Natural killer cell (primary cell): ENCODE results near the gene CHSY1. TPM values are rescaled to one million over a fixed set of nuclear protein-coding genes. Genes with fewer than 3 reads are reported as not detected.
"Not testable (repeated sequence)": the region's sequence is repeated elsewhere in the genome, so short reads cannot be mapped to it uniquely, and the experiment has no call there.

Source experiments
- ATAC-seq, 3 donors: fragments of 150-1000 bp in 2 of 3; fragments of 200-7000 bp in 1 of 3; cut with Tn5 transposase; 1 replicate in 1 of 3; 2 replicates in 2 of 3; pipeline ENCODE4 v1.10.0; 2021; ENCODE audit warnings: mild to moderate bottlenecking in 2 of 3, moderate library complexity in 2 of 3
- DNase-seq, 2 donors: peaks; one replicate each; pipeline versions ENCODE4 v3.0.0 to v3.0.0-alpha.2; 2013 to 2021; ENCODE audit warnings: mixed read lengths in 1 of 2
- H3K27ac ChIP-seq: one replicate; pipeline ENCODE4 v1.5.1; 2013; ENCODE audit warnings: mild to moderate bottlenecking, low read length
- H3K27me3 ChIP-seq: one replicate; pipeline ENCODE4 v1.6.1; 2013; ENCODE audit warnings: low read length; ENCODE audit not compliant: control insufficient read depth, insufficient read depth
- H3K36me3 ChIP-seq: one replicate; pipeline ENCODE4 v1.6.1; 2013; ENCODE audit warnings: low read length; ENCODE audit not compliant: control insufficient read depth, insufficient read depth
- H3K4me1 ChIP-seq: one replicate; pipeline ENCODE4 v1.6.1; 2013; ENCODE audit warnings: low read length; ENCODE audit not compliant: control insufficient read depth, insufficient read depth
- H3K4me3 ChIP-seq: one replicate; pipeline ENCODE4 v1.5.1; 2013; ENCODE audit warnings: low read length
- H3K9me3 ChIP-seq: one replicate; pipeline ENCODE4 v1.6.1; 2013; ENCODE audit warnings: low read length; ENCODE audit not compliant: control insufficient read depth, insufficient read depth
- H3K27ac Mint-ChIP-seq, 2 donors: one replicate each; pipeline ENCODE4 v1.8.0; 2022; ENCODE audit warnings: mild to moderate bottlenecking in 2 of 2, mixed read lengths in 2 of 2, moderate library complexity in 1 of 2
- H3K27me3 Mint-ChIP-seq, 2 donors: one replicate each; pipeline ENCODE4 v1.8.0; 2022; ENCODE audit warnings: low read depth in 2 of 2, mixed read lengths in 2 of 2
- H3K36me3 Mint-ChIP-seq: one replicate; pipeline ENCODE4 v1.8.0; 2022; ENCODE audit warnings: mixed read lengths
- H3K4me1 Mint-ChIP-seq, 2 donors: one replicate each; pipeline ENCODE4 v1.8.0; 2022; ENCODE audit warnings: mixed read lengths in 2 of 2
- H3K4me3 Mint-ChIP-seq: one replicate; pipeline ENCODE4 v1.8.0; 2022; ENCODE audit warnings: mild to moderate bottlenecking, moderate library complexity, mixed read lengths
- H3K9me3 Mint-ChIP-seq, 2 donors: one replicate each; pipeline ENCODE4 v1.8.0; 2022; ENCODE audit warnings: mixed read lengths in 2 of 2
- CTCF ChIP-seq: fragments of 200-600 bp; IDR thresholded peaks from one replicate; pipeline ENCODE4 v1.8.0; 2022; ENCODE audit warnings: antibody characterized with exemption
- WGBS: methylation state at CpG from one replicate; pipeline ENCODE4 v1.1.7; 2013; ENCODE audit warnings: missing lambda C conversion rate; ENCODE audit not compliant: insufficient coverage; 5-methylcytosine and 5-hydroxymethylcytosine counted together
- intact Hi-C: fragments of 100-400 bp; cut with micrococcal nuclease; formaldehyde crosslinking; loops from one replicate; pipeline ENCODE4 v1.14.2; 2022
- total RNA-seq, 4 donors: library from RNA; stranded (reverse); fragments of 120-200 nt in 1 of 4; gene quantifications; one replicate each; pipeline versions ENCODE4 v1.2.3 to v1.2.4, GENCODE V29; 2013 to 2022

CHSY1 gene
- total RNA-seq, 3 donors from 2014 or later (not counting 1 experiment from before 2014, with no cell fraction given): 21.1 to 32.5 (median 30.8) TPM

GRCh38 chr15:101219441-101219840, 32.4 kb downstream of the CHSY1 start:
- no peak overlapping the region for H3K27ac ChIP-seq
- TF ChIP-seq CTCF: no peak

GRCh38 chr15:101217446-101217845, 34.4 kb downstream of the CHSY1 start:
- TF ChIP-seq CTCF: no peak
- H3K27me3 ChIP-seq: no peaks in the 10 kb centered on the region
- ATAC-seq: no peak
- H3K4me3 Mint-ChIP-seq: no peak overlapping the region
- no peaks in the 10 kb centered on the region for H3K9me3 ChIP-seq
- intact Hi-C loops: no loop called here
- no peaks in the 10 kb centered on the region for H3K36me3 ChIP-seq
- no peaks in the 10 kb centered on the region for H3K36me3 Mint-ChIP-seq
- H3K9me3 Mint-ChIP-seq: no peaks in the 10 kb centered on the region
- H3K4me1 ChIP-seq: peaks cover 9% of the 10 kb centered on the region
- H3K27ac ChIP-seq: no peak overlapping the region
- no peak overlapping the region for H3K4me3 ChIP-seq
- peaks cover 73 to 77% of the 10 kb centered on the region in 2 donors for H3K4me1 Mint-ChIP-seq
- no peaks in the 10 kb centered on the region for H3K27me3 Mint-ChIP-seq
- 98% methylated on average over 5 of the region's 6 CpGs for whole genome bisulfite sequencing
- peak overlapping the region in 1 of 2 donors; percentile 24 for H3K27ac Mint-ChIP-seq
- DNase-seq: no peak

More at GRCh38 chr15:101219441-101219840, 32.4 kb downstream of the CHSY1 start:
- no peak overlapping the region for H3K4me3 ChIP-seq
- ATAC-seq (peak in 2 of 3 donors; percentile 24 to 68), DNase-seq (no peak)
- H3K4me1 ChIP-seq: peaks cover 9% of the 10 kb centered on the region
- WGBS: 82% methylated on average over 5 of the region's 6 CpGs
- H3K9me3 ChIP-seq: no peaks in the 10 kb centered on the region
- Mint-ChIP-seq H3K4me1 (peaks cover 73 to 74% of the 10 kb centered on the region in 2 donors), H3K27me3 (no peaks in the 10 kb centered on the region), H3K9me3 (no peaks in the 10 kb centered on the region), H3K4me3 (no peak overlapping the region), H3K36me3 (no peaks in the 10 kb centered on the region), H3K27ac (peak overlapping the region; percentile 7 to 80)
- no peaks in the 10 kb centered on the region for H3K36me3 ChIP-seq
- intact Hi-C loops: no loop called here
- no peaks in the 10 kb centered on the region for H3K27me3 ChIP-seq

- Mint-ChIP-seq H3K27ac (peak overlapping the region; percentile 19 to 24), H3K9me3 (no peaks in the 10 kb centered on the region), H3K36me3 (no peaks in the 10 kb centered on the region), H3K4me3 (no peak overlapping the region), H3K27me3 (no peaks in the 10 kb centered on the region), H3K4me1 (peaks cover 67 to 81% of the 10 kb centered on the region in 2 donors)
- WGBS: 99% methylated on average over 3 of the region's 3 CpGs
- no peak for DNase-seq
- peaks cover 9% of the 10 kb centered on the region for H3K4me1 ChIP-seq
- TF ChIP-seq CTCF: no peak
- intact Hi-C loops: no loop called here
- no peak overlapping the region for H3K4me3 ChIP-seq
- ATAC-seq: no peak
- no peak overlapping the region for H3K27ac ChIP-seq
- H3K9me3 ChIP-seq: no peaks in the 10 kb centered on the region
- H3K27me3 ChIP-seq: no peaks in the 10 kb centered on the region
- H3K36me3 ChIP-seq: no peaks in the 10 kb centered on the region
Observed at GRCh38 chr15:101216100-101216499, 35.7 kb downstream of the CHSY1 start.

GRCh38 chr15:101215681-101216080, 36.2 kb downstream of the CHSY1 start:
- H3K9me3 Mint-ChIP-seq: no peaks in the 10 kb centered on the region
- TF ChIP-seq CTCF: no peak
- H3K36me3 Mint-ChIP-seq: no peaks in the 10 kb centered on the region
- no peaks in the 10 kb centered on the region for H3K27me3 ChIP-seq
- WGBS: 81% methylated on average over 4 of the region's 4 CpGs
- intact Hi-C loops: no loop called here
- peaks cover 9% of the 10 kb centered on the region for H3K4me1 ChIP-seq
- H3K36me3 ChIP-seq: no peaks in the 10 kb centered on the region
- ATAC-seq (no peak), DNase-seq (no peak)
- peaks cover 62 to 80% of the 10 kb centered on the region in 2 donors for H3K4me1 Mint-ChIP-seq
- H3K4me3 ChIP-seq: no peak overlapping the region
- H3K27me3 Mint-ChIP-seq: no peaks in the 10 kb centered on the region
- no peak overlapping the region for H3K4me3 Mint-ChIP-seq
- peak overlapping the region; percentile 19 to 24 for H3K27ac Mint-ChIP-seq
- H3K27ac ChIP-seq: no peak overlapping the region
- H3K9me3 ChIP-seq: no peaks in the 10 kb centered on the region

GRCh38 chr15:101214435-101215097, 37.3 kb downstream of the CHSY1 start:
- Mint-ChIP-seq H3K27ac (peak overlapping the region in 1 of 2 donors; percentile 36), H3K4me1 (peaks cover 62 to 77% of the 10 kb centered on the region in 2 donors)
- H3K9me3 Mint-ChIP-seq, DNase-seq, intact Hi-C loops, H3K27ac ChIP-seq, H3K27me3 Mint-ChIP-seq, H3K36me3 Mint-ChIP-seq, H3K4me1 ChIP-seq, H3K4me3 Mint-ChIP-seq, H3K9me3 ChIP-seq, ATAC-seq, H3K27me3 ChIP-seq, H3K4me3 ChIP-seq, H3K36me3 ChIP-seq: not testable (repeated sequence)
- WGBS: 98% methylated on average over 6 of the region's 6 CpGs
